M059J (cell line): ENCODE data around the gene MYO15A. TPM values are rescaled to one million over a fixed set of nuclear protein-coding genes. Genes with fewer than 3 reads are reported as not detected.

ENCODE experiments used
- DNase-seq: peaks from one replicate; pipeline ENCODE4 v3.0.0-alpha.2; 2012; ENCODE audit warnings: low read depth
- total RNA-seq: library from RNA; depleted of rRNA; stranded (reverse); fragments of >200 nt; shearing (Covaris generic); gene quantifications from 2 replicates; pipeline ENCODE4 v1.2.3, GENCODE V29; 2014; rRNA removed

MYO15A gene
- total RNA-seq: not detected in 2 replicates

GRCh38 chr17:18108401-18109312 lies at the start of gene MYO15A:
TSS of gene MYO15A (plus strand) at chr17:18108756. CDS start at chr17:18118801, 10,045 bp downstream.
- DNase-seq: no peak

- DNase-seq: no peak
Observed at GRCh38 chr17:18059283-18059682, 49.3 kb upstream of the MYO15A start.

GRCh38 chr17:18064053-18064452 lies 44.5 kb upstream of the MYO15A start:
- no peak for DNase-seq

DNA sequence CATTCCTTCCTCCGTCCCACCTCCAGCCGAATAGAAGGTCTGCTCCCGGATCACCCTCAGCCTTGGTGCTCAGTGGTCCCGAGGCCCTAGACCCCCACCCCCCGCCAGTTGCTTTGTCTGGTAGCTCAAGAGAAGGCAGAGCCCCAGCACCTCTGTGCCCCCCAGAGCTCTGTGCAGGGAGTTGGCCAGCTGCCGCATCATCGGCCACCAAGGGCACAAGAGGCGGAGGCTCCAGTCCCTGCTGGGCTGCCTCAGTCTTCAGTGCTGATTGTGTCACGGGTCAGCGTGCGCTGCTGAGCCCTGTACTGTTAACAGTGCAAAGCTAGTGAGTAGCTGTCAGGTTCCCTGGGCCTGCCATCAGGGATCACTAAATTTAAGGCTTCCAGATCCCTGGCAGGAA lies 43.0 kb upstream of the MYO15A start:
- DNase-seq: no peak

- DNase-seq: no peak
Observed at GRCh38 chr17:18066866-18067265, 41.7 kb upstream of the MYO15A start.

GRCh38 chr17:18069101-18069500 lies 39.5 kb upstream of the MYO15A start:
- DNase-seq: no peak

GRCh38 chr17:18070861-18071340 lies 37.7 kb upstream of the MYO15A start:
- DNase-seq: peak; percentile 60

GRCh38 chr17:18071751-18072150 lies 36.8 kb upstream of the MYO15A start:
- DNase-seq: no peak

GRCh38 chr17:18074566-18075272 lies 33.8 kb upstream of the MYO15A start:
- no peak for DNase-seq

GRCh38 chr17:18076936-18077335 lies 31.6 kb upstream of the MYO15A start:
- DNase-seq: no peak

DNA sequence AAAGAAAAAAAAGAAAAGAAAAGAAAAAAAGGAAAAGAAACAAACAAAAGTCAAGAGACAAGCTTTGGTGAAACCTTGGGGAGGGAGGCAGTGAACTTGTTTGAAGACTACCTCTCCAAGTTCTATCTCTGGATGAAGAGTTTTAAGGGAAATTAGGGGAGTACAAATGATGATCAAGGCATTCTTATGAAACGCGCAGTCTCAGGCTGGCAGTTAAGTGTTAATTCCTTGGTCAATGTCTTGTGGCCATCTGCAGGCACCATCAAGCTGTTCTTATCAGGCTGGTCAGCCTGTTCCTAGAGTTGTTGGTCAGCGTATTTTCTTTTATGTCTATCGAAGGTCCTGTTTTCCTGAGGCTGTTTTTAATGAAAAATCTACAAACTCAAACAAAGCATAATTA lies 29.0 kb upstream of the MYO15A start:
- no peak for DNase-seq

DNA sequence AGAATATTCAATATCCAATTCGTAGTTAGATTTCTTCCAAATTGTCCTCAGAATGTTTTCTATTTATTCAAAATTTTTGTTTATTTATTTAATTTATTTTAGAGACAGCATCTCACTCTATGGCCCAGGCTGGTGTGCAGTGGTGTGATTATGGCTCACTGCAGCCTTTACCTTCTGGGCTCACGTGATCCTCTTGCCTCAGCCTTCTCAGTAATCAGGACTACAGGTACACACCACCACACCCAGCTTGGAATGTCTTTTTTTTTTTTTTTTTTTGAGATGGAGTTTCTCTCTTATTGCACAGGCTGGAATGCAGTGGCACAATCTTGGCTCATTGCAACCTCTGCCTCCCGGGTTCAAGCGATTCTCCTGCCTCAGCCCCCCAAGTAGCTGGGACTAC lies 24.3 kb upstream of the MYO15A start:
- no peak for DNase-seq

DNA sequence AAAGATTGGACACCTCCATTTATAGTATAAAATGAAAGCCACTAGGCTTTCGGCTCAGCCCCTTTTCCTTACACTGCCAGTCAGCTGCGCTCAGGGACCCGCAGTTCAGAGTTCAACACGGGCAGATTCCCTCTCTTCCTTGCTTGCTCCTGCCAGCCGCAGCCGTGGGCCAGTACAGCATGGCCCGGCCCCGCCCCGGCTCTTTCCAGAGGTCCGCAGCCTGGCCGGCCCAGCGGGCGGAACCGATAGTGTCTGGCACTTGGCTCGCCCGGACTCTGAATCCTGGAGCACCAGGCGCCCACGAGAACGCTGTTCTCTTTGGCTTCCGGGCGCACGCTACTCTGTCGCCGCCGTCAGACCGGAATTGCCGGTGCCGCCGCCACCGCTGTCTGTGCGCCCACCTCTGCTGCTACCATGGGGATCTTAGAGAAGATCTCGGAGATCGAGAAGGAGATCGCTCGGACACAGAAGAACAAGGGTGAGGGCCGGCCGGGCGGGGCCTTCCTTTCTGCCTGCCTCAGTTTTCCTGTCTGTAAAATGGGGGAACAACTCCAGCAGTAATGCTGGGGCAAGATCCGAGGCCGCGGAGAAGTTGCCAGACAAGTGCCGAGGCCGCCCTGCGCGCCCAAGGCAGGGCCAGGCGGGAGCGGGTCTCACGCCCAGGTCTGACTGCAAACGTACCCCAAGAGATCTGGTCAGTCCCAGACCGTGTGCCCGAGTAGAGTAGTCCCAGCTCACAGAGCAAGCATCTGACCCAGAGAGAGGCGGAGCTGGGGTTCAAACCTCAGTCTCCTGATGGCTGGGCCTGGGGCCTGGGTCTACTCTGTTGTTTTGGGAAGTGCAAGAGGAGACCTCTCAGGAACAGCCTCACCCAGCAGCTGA lies 20.7 kb upstream of the MYO15A start, which contains the start of gene DRG2:
Gene DRG2 (plus strand): TSS at position 339 of the 882 bp plus-strand sequence. CDS start 76 bp downstream, at position 415.
- DNase-seq: peak; percentile 85

- DNase-seq: no peak
Observed at GRCh38 chr17:18089613-18090012, 18.9 kb upstream of the MYO15A start.

GRCh38 chr17:18093616-18094408 lies 14.7 kb upstream of the MYO15A start:
- peak; percentile 54 for DNase-seq

GRCh38 chr17:18094409-18094807 lies 14.1 kb upstream of the MYO15A start:
- no peak for DNase-seq

GRCh38 chr17:18099516-18099915 lies 9.0 kb upstream of the MYO15A start:
- no peak for DNase-seq

DNA sequence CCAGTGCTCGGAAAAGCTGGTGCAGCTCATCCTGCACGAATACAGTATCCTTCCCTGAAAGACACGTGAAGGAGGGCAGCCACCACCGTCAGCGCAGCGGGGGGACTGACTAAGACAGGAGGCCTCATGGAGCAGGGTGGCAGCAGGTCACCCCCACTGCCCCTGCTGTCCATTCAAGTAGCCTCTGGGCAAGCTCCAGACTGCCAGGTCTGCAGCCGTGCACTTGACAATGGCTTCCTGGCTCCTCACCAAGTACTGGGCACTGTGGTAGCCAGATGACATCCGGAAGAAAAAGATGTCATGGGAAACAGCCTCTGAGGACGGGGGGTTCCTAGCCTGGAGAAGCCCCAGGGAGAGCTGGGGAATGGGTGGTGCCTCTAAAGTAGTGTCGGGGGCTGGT lies 7.9 kb upstream of the MYO15A start:
- DNase-seq: no peak

GRCh38 chr17:18101828-18102227 lies 6.7 kb upstream of the MYO15A start:
- DNase-seq: no peak

DNA sequence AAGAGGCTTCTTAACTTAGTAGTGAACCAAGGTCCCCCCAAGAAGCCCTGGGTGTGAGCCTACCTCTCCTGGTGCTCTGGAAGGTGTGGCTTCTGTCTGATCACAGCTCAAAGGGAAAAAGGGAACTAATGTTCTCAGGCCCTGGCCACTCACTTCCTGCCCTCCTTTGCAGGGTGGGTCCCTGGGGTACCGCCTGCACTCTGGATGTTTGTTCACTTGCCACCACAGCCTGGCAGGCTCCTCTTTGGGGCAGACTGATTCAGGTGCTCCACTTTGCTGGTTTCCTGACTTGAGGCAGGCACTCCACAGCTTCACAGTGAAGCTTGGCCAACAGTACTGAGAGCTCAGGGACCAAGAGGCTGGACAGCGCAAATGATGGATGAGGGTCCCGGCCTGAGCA lies 5.9 kb upstream of the MYO15A start:
- DNase-seq: no peak

DNA sequence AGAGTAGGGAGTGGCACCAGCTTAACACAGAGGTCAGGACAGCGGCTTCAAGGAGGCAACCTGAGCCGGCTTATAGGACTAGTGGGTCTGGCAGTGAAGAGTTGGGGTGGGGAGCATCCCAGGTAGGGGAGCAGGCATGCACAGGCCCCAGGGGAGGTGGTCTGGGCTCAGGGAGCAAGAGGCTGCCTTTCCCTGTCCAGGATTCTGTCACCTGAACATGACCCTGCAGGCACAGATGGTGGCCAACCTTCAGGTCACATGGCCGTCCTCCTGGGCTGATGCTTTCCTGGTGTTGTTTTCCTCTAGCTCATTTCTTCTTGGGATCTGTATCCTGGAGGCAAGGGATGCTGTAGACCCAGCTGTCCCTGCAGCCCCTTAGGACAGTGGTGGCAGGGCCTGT lies 3.5 kb upstream of the MYO15A start:
- DNase-seq: no peak
